ENCODE measurements around the gene JMJD4. TPM values are rescaled to one million over a fixed set of nuclear protein-coding genes. Genes with fewer than 3 reads are reported as not detected.

JMJD4 gene
- total RNA-seq (2022; extraction: Qiagen RNA extraction; ENCODE audit: low read depth), result 25.4 to 30.5 TPM (median 29.2 TPM) in 5 replicates

GRCh38 chr1:227734856-227735538 is at the start of gene JMJD4, which contains the start of gene SNAP47:
JMJD4 (minus strand) TSS chr1:227735302; CDS start chr1:227735273, 29 bp downstream.
SNAP47 (plus strand) TSS chr1:227735435; CDS start chr1:227747737, 12,302 bp downstream.

Other genes starting within 250 kb of the JMJD4 start
- 1.5 to 2.6 TPM (median 2.3 TPM) in 5 replicates for gene ZNF678, start 171.7 kb downstream of the JMJD4 start, total RNA-seq (2022; extraction: Qiagen RNA extraction; ENCODE audit: low read depth)
- gene SNAP47, start 133 bp upstream of the JMJD4 start, total RNA-seq (2022; extraction: Qiagen RNA extraction; ENCODE audit: low read depth), result 26.8 to 32.3 TPM (median 29.8 TPM) in 5 replicates
- gene PRSS38, start 80.4 kb upstream of the JMJD4 start, total RNA-seq (2022; extraction: Qiagen RNA extraction; ENCODE audit: low read depth), result not detected in 5 replicates
- 6.6 to 8.9 TPM (median 8.0 TPM) in 5 replicates for gene WNT9A, start 212.6 kb upstream of the JMJD4 start, total RNA-seq (2022; extraction: Qiagen RNA extraction; ENCODE audit: low read depth)